Neutrophil (primary cell): Measurements from ENCODE around the gene HLA-E.

ENCODE experiments used
- H3K27ac ChIP-seq: fragments of 200-600 bp; sonication (generic); 2 replicates; pipeline ENCODE4 v1.5.1; 2016; ENCODE audit warnings: mild to moderate bottlenecking, moderate library complexity
- H3K27me3 ChIP-seq: fragments of 200-600 bp; sonication (generic); 2 replicates; pipeline ENCODE4 v1.6.0; 2016; ENCODE audit warnings: mild to moderate bottlenecking
- H3K36me3 ChIP-seq: fragments of 200-600 bp; sonication (generic); 2 replicates; pipeline ENCODE4 v1.5.1; 2017
- H3K4me1 ChIP-seq, 2 experiments: fragments of 200-600 bp in 1 of 2; sonication (generic) in 1 of 2; 1 replicate in 1 of 2; 2 replicates in 1 of 2; pipeline versions ENCODE4 v1.5.1 to v1.6.1; 2013 to 2016; ENCODE audit warnings: low read depth in 1 of 2, low read length in 1 of 2, mild to moderate bottlenecking in 1 of 2, moderate library complexity in 1 of 2; ENCODE audit not compliant: control insufficient read depth in 1 of 2, insufficient read depth in 1 of 2
- H3K4me3 ChIP-seq, 2 experiments: fragments of 200-600 bp in 1 of 2; sonication (generic) in 1 of 2; 1 replicate in 1 of 2; 2 replicates in 1 of 2; pipeline ENCODE4 v1.5.1; 2013 to 2016; ENCODE audit warnings: low read depth in 1 of 2, low read length in 1 of 2, mild to moderate bottlenecking in 1 of 2, moderate library complexity in 1 of 2
- H3K9me3 ChIP-seq: fragments of 200-600 bp; sonication (generic); 2 replicates; pipeline ENCODE4 v1.5.1; 2016
- TF ChIP-seq, protein P1 (sequence below): fragments of 200-600 bp; sonication (generic); IDR thresholded peaks from 2 replicates; pipeline ENCODE4 v1.5.1; 2016; ENCODE audit warnings: antibody characterized with exemption

The HLA-E gene

DNA sequence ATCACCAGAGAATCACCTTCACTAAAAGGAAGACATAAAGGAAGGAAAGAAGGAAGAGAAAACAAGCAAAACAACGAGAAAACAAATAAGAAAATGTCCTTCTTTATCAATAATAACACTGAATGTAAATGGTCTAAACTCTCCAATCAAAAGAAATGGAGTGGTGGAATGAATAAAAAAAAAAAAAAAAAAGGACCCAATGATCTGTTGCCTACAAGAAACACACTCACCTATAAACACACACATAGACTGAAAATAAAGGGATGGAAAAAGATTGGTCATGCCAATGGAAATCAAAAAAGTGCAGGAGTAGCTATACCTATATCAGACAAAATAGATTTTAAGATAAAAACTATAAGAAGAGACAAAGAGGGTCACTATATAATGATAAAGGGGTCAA lies 30.2 kb upstream of the HLA-E start:
- no peak overlapping the region for H3K27ac ChIP-seq
- peaks cover 11 to 12% of the 10 kb centered on the region in 2 experiments for H3K4me1 ChIP-seq
- H3K4me3 ChIP-seq: no peak overlapping the region
- no peaks in the 10 kb centered on the region for H3K9me3 ChIP-seq
- TF ChIP-seq, protein P1, sequence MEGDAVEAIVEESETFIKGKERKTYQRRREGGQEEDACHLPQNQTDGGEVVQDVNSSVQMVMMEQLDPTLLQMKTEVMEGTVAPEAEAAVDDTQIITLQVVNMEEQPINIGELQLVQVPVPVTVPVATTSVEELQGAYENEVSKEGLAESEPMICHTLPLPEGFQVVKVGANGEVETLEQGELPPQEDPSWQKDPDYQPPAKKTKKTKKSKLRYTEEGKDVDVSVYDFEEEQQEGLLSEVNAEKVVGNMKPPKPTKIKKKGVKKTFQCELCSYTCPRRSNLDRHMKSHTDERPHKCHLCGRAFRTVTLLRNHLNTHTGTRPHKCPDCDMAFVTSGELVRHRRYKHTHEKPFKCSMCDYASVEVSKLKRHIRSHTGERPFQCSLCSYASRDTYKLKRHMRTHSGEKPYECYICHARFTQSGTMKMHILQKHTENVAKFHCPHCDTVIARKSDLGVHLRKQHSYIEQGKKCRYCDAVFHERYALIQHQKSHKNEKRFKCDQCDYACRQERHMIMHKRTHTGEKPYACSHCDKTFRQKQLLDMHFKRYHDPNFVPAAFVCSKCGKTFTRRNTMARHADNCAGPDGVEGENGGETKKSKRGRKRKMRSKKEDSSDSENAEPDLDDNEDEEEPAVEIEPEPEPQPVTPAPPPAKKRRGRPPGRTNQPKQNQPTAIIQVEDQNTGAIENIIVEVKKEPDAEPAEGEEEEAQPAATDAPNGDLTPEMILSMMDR: no peak
- no peaks in the 10 kb centered on the region for H3K36me3 ChIP-seq
- H3K27me3 ChIP-seq: peaks cover 100% of the 10 kb centered on the region

DNA sequence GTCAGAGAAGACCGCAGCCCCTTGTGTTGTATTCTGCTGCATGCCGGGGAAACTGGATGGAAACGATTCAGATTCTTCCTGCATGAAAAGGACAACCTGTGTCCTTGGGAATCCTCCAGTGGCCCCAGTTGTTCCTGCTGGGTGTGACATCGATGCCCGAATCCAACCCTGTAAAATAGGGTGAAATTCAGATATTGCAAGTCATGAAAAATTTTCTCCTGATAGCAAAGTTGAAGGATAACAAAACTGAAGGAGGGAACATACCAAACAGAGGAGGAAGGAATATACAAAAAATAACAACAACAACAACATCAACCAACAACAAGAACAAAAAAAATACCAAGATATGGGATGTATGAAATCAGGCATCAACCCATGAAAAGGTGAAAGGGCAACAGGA lies 28.3 kb upstream of the HLA-E start:
- Histone ChIP-seq H3K36me3 (no peaks in the 10 kb centered on the region), H3K4me3 (no peak overlapping the region), H3K27ac (no peak overlapping the region), H3K9me3 (no peaks in the 10 kb centered on the region), H3K27me3 (peaks cover 100% of the 10 kb centered on the region), H3K4me1 (peaks cover 15 to 19% of the 10 kb centered on the region in 2 experiments)
- TF ChIP-seq, protein P1: no peak

DNA sequence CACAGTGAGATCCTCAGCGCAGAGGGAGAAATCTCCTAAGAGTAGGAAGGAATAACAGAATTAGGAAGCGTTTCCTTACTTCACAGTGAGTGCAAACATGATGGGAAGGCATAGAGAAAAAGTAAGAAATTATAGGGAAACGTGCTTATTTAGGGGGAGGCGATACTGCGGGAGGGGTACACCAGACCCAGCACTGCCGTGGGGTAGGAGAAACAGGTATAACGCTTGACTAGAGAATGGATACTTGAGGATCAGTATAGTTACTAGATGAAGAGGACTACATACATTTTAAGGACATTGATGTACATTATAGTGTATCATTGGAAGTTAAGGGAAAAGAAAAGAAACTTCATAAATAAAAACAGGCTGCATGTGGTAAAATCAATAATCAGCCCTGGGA lies 26.8 kb upstream of the HLA-E start:
- Histone ChIP-seq H3K9me3 (no peaks in the 10 kb centered on the region), H3K4me3 (no peak overlapping the region), H3K4me1 (peaks cover 22 to 26% of the 10 kb centered on the region in 2 experiments), H3K36me3 (no peaks in the 10 kb centered on the region), H3K27me3 (peaks cover 100% of the 10 kb centered on the region), H3K27ac (no peak overlapping the region)
- TF ChIP-seq, protein P1: no peak

DNA sequence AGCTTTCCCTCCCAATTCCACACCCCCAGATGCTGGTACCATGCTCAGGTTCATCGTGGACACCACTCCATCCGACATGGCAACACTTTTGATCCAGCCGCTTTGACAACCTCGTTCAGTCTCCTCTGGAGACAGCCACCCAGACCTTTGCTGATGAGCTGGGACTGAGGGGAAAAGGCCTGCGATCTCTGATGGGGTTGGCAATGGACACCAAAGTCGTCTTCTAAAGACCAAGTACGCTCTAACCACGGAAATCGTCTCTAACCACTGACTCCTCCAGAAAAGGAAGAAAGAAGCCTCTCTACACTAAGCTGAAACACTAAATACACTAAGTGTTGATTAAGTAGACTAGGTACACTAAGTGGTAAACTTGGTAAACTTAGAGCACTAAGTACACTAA lies 26.1 kb upstream of the HLA-E start:
- Histone ChIP-seq H3K36me3 (no peaks in the 10 kb centered on the region), H3K4me1 (peaks cover 22 to 26% of the 10 kb centered on the region in 2 experiments), H3K27me3 (peaks cover 100% of the 10 kb centered on the region), H3K27ac (no peak overlapping the region), H3K4me3 (no peak overlapping the region), H3K9me3 (no peaks in the 10 kb centered on the region)
- TF ChIP-seq, protein P1: no peak

DNA sequence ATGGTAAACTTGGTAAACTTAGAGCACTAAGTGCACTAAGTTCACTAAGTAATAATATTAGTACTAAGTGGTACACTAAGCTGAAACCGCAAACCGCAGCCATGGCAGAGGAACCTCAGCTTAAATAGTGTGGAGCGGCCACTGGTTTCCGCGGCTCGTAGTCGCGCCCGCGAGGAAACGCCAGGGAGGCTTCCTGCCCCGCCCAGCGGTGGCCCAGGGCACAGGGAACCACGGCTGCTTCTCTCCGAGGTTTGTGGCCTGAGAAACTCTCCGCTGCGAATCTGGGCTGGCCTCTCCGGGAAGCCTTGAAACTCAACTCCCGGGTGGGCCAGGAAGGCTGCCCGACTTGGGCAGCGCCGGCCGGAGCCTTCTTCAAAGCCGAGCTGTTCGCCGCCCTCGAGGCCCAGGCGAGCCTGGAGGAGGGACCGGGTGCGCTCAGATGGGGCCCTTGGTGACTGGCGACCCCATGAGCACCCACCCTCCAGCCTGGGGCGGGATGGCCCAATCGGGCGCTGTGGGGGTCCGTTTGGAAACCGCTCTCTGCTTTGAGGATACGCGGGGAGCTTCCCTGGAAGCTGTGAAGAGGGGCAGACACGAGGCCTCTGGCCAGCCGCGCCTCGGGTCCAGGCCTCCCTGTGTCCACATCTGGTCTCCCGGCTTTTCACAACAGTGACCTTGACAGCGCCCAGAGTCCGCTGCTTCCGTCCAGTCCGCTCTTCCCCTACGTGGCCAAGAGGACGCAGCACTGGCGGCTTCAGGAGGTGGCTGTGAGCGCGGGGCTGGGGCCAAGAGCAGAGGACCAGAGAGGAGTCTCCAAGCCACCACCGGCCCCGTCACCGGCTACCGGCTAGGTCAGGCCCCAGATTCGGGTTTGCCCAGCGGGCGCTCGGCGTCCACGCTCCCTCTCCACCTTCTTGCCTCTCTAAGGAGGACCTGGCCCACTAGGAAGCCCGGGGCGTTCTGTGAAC lies 25.4 kb upstream of the HLA-E start:
- no peaks in the 10 kb centered on the region for H3K9me3 ChIP-seq
- H3K27me3 ChIP-seq: peaks cover 100% of the 10 kb centered on the region
- TF ChIP-seq, protein P1: no peak
- H3K4me1 ChIP-seq: peaks cover 22 to 26% of the 10 kb centered on the region in 2 experiments
- no peak overlapping the region for H3K27ac ChIP-seq
- no peaks in the 10 kb centered on the region for H3K36me3 ChIP-seq
- H3K4me3 ChIP-seq: peak overlapping the region in 1 of 2 experiments; percentile 8
